Measurements from ENCODE around the gene FUCA1.

DNA sequence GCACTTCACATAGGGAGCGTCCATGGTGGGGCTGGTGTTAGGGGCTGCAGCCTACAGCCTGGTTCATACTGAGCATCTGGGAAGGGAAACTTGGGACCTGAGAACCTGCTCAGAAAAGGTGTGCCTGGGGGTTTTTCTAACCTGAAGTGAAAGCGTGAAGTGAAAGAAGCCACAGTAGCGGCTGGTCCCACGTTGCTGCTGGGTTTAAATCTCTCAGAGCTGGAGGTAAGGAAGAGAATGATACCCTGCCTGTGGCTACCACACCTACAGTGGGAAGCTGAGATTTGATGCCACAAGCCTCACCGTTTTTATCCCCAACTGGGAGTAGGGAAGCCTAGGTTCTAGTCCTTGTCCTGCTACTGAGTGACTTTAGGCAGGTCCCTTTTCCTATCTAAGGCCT, 21.0 kb upstream of the FUCA1 start:
- TF ChIP-seq, protein P1, sequence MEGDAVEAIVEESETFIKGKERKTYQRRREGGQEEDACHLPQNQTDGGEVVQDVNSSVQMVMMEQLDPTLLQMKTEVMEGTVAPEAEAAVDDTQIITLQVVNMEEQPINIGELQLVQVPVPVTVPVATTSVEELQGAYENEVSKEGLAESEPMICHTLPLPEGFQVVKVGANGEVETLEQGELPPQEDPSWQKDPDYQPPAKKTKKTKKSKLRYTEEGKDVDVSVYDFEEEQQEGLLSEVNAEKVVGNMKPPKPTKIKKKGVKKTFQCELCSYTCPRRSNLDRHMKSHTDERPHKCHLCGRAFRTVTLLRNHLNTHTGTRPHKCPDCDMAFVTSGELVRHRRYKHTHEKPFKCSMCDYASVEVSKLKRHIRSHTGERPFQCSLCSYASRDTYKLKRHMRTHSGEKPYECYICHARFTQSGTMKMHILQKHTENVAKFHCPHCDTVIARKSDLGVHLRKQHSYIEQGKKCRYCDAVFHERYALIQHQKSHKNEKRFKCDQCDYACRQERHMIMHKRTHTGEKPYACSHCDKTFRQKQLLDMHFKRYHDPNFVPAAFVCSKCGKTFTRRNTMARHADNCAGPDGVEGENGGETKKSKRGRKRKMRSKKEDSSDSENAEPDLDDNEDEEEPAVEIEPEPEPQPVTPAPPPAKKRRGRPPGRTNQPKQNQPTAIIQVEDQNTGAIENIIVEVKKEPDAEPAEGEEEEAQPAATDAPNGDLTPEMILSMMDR (IDR thresholded peaks at IDR 0.05), result no peak
- no peak for TF ChIP-seq POLR2A (IDR thresholded peaks at IDR 0.05)
